Fibroblast of skin of back (primary cell): ENCODE data around the gene SAPCD1.
"Not testable (repeated sequence)": the region's sequence is repeated elsewhere in the genome, so short reads cannot be mapped to it uniquely, and the experiment has no call there.

Experiments used
- DNase-seq: peaks from one replicate; pipeline ENCODE4 v3.0.0-alpha.2; 2013

Gene SAPCD1

GRCh38 chr6:31778999-31779885 is 16.8 kb downstream of the SAPCD1 start:
- no peak for DNase-seq

DNA sequence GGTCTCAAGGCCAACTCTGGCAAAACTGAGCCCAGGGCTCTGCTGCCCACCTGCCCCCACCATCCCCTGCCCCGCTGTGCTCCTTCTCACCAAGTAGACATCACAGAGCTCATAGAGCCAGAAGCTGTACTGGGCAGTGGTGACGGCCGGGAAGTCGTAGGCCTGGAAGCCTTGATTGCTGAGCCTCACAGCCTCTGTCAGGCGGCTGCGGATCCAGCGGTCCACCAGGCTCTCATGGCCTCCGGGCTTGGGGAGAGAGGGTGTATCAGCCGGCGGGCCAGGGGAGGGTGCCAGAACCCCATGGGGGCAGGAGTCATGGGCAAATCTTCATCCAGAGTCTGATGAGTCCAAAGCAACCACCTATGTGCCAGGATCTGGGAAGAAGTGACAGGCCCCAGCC is 17.5 kb downstream of the SAPCD1 start:
- no peak for DNase-seq

- no peak for DNase-seq
These were observed 18.2 kb downstream of the SAPCD1 start for GRCh38 chr6:31780507-31781243.

DNA sequence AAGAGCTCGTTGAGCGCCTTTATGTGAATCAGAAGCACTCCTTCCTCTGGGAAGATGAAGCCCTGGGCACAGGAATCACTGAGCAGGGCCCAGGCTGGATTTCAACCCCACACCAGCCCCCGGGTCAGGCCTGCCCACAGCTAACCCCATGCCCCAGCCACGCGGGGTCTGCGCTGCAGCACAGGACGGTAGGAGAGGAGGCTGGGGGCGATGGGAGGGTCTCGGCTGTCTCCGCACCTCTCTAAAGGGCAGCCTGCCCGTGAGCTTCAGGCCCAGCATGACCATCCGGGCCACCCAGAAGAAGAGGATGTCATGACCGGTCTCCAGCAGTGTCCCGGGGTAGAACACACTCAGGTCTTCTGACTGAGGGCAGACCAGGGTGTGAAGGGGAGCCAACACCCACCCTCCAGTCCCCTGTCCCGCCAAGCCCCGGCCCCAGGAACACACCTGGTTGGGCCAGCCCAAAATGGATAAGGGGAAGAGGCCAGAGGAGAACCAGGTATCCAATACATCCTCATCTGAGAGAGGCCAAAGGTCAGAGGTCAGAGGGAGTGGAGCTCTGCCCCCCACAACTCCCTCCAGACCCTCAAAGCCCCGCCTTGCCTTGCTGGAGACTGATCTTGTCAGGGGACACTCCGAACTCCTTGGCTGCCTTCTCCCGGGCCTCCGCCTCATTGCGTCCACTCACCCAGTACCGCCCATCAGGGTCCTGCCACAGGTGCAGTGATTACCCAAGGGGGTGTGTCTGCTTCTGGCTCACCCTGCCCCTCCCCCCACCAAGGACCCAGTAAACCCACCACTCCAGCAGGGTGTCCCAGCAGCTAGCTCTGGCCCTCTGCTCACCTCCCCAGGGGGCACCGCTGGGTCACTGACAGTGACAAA is 19.0 kb downstream of the SAPCD1 start:
- DNase-seq, result no peak

GRCh38 chr6:31782126-31782855 is 19.8 kb downstream of the SAPCD1 start:
- no peak for DNase-seq

GRCh38 chr6:31784098-31784925 is 21.9 kb downstream of the SAPCD1 start:
- DNase-seq, result no peak

- no peak for DNase-seq
These were observed 23.0 kb downstream of the SAPCD1 start for GRCh38 chr6:31785475-31785874.

DNA sequence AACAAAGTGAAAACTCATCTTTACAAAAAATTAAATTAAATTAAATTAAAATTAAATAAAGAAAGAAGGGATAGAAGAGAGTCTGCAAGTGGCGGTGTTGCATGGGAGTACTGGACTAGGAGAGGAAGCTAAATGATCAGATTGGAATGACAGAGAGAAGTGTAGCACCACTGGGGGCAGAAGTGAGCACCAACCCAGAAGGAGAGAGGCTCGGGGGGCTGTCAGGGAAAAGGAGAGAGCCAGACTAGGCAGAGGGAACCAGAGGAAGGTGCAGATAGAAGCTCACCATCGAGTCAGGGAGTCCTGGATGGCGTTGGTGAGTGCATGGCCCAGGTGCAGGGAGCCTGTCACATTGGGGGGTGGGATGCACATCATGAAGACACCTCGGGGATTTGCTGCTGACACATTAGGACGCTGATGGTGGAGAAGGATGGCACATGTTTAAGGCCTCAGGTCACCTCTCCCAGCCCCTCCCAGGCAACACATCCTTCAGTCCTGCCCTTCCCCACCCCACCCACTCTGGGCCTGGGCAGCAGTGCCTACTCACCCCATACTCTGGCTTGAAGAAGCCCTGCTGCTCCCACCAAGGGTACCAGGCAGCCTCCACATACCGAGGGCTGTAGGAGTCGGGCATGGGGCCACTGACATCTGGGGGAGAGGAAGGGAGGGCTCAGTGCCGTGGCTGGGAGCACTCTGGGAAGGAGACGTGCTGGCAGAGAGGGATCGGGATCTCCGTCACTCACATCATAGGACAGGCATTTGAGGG is 29.1 kb downstream of the SAPCD1 start:
- peak; percentile 60 for DNase-seq

DNA sequence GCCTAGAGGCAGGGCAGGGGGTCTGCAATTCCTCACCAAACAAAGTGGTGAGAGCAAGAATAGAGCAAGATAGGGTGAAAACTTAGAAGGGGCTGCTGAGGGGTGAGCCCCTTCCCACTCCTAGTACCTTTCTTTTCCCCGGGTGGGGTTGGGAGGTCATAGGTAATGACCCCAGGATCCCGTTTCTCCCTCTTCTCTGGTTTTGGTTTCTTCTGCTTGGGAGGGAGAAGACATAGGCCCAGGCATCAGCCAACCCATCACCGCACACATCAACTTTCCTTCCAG is 29.6 kb downstream of the SAPCD1 start:
- DNase-seq, result no peak

GRCh38 chr6:31792761-31793171 is 30.3 kb downstream of the SAPCD1 start:
- DNase-seq, result no peak

GRCh38 chr6:31793927-31794245 is 31.4 kb downstream of the SAPCD1 start:
- not testable (repeated sequence) for DNase-seq

DNA sequence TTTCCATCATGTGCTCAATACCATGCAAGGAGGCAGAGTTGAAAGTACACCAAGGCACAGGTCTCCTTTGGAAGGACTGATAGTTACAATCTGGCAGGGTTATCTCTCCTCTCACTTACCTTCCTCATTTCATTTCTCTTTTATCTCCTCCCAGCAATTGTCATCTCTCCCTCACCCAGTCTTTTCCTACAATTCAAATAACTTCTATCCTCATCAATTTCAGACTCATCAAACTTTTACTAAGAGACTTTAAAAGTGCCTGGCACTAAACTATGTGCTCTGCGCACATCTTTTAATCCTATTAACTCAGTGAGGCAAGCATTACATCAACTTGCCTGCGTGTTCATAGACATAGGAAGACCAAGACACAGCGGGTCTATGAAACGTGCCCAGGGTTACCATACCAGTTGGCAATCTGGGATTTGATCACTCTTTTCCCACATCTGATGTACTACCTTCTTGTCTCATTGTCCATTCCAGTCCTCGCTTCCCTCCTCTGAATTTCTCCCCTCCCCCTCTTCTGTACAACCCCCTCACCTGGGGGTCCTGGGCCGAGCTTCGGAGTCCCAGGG is 31.9 kb downstream of the SAPCD1 start:
- peak; percentile 33 for DNase-seq

DNA sequence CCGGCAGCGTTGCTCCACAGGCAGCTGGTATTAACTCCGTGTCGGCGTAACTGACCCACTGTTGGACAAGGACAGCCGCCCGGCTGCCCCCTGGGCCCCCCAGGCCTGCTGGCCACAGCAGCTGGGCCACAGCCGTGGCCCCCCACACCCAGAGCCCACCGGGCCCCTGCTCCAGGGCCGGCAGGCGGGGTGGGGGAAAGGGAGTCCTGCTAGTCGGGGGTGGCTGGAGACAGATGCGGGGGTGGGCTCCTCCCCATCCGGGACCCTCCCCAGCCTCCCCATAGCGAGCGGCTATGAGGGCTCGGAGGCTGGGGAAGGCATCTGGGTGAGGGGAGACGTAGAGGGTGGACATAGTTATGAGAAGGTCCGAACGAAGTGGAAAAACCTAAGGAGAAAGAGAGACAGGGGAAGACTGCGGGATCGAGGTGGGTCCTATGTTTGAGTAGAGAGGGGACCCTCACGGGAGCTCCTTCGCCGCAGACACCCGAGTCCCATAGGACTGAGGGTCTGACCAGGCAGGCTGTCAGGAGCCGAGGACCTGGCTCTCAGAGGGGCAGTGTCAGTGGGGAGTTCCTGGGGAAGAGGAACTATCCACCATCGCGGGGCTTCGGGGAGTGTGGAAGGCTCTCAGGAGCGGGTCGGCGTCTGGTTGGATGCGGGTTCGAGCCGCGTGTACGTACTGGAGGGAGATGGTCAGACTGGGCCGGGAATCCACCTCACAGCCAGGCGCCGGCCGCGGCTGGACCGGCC is 32.6 kb downstream of the SAPCD1 start:
- DNase-seq, result no peak

DNA sequence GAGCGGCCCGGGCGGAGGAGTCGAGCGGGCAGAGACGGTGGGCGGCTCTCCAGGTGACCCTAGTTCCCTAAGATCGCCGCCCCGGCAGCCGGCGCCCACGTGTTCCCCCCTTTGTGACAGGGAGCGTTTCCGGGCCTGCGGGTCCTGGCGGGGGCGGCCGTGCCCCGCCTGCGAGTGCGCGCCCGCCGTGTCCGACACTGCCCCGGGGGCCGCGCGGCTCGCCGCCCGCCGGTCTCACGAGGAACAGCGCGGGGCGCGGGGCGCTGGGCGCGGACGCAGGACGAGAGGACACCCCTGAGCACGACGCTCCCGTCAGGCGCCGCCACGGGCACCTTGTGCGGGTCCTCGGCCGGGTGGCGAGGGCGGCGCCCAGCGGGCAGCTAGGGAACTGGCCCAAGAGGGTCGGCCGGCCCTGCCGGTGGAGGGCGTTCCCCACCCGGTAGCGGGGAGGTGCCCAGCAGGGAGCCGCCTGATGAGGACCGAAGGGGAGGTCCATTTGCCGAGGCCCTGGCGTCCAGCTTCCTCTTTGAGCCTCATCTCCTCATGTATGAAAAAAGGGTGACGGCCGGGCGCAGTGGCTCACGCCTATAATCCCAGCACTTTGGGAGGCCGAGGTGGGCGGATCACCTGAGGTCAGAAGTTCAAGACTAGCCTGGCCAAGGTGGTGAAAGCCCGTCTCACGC is 33.3 kb downstream of the SAPCD1 start, which contains the start of gene VARS1:
VARS1 (minus strand) TSS at position 137 of the 683 bp plus-strand sequence. CDS start 535 bp downstream, outside the sequence.
- DNase-seq, result peak; percentile 88

GRCh38 chr6:31796993-31797385 is 34.5 kb downstream of the SAPCD1 start:
- DNase-seq, result no peak

- no peak for DNase-seq
These were observed 35.1 kb downstream of the SAPCD1 start for GRCh38 chr6:31797588-31797987.

DNA sequence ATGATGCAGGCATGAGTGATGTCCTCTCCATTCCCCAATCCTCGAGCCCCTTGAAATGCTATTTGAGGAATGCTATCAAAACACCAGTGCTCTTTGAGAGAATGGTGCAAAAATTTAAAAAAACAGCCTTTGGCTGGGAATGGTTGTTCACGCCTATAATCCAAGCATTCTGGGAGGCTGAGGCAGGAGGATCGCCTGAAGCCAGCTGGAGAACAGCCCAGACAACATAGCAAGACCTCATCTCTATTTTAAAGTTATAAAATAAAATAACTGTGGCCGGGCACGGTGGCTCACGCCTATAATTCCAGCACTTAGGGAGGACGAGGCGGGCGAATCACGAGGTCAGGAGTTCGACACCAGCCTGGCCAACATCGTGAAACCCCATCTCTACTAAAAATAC is 37.3 kb downstream of the SAPCD1 start:
- DNase-seq, result peak; percentile 47

- DNase-seq, result not testable (repeated sequence)
These were observed 38.8 kb downstream of the SAPCD1 start for GRCh38 chr6:31801031-31801927.
